Pancreas (tissue), 10 donors: ENCODE measurements around the gene TP53BP1. TPM values are rescaled to one million over a fixed set of nuclear protein-coding genes. Genes with fewer than 3 reads are reported as not detected.

Source experiments
- ATAC-seq, 4 donors: fragments of 200-7000 bp; cut with Tn5 transposase; one replicate each; pipeline versions ENCODE4 v1.8.0 to v1.9.1; 2020; ENCODE audit warnings: mild to moderate bottlenecking in 4 of 4, moderate library complexity in 4 of 4
- DNase-seq, 6 donors: peaks; one replicate each; pipeline ENCODE4 v3.0.0-alpha.2; 2020
- FAIRE-seq: peaks from 2 replicates; lab custom pipeline; 2012; peaks lifted over from hg19 to GRCh38; lab: Jason Lieb, UNC
- H3K27ac ChIP-seq, 4 donors: fragments of 200-600 bp; sonication (generic); 1 replicate in 3 of 4; 2 replicates in 1 of 4; pipeline versions ENCODE4 v1.5.0 to v1.8.0; 2020
- H3K27me3 ChIP-seq, 4 donors: fragments of 200-600 bp; one replicate each; pipeline ENCODE4 v1.8.0; 2021
- H3K36me3 ChIP-seq, 3 donors: fragments of 200-600 bp; sonication (generic) in 1 of 3; one replicate each; pipeline versions ENCODE4 v1.5.0 to v1.8.0; 2020 to 2021
- H3K4me1 ChIP-seq, 3 donors: fragments of 200-600 bp; one replicate each; pipeline ENCODE4 v1.8.0; 2021
- H3K4me3 ChIP-seq, 4 donors: fragments of 200-600 bp; sonication (generic) in 2 of 4; one replicate each; pipeline versions ENCODE4 v1.5.0 to v1.8.0; 2020 to 2021
- H3K9me3 ChIP-seq, 4 donors: fragments of 200-600 bp; one replicate each; pipeline ENCODE4 v1.8.0; 2021
- CTCF ChIP-seq, 4 donors: fragments of 200-600 bp; sonication (generic) in 3 of 4; IDR thresholded peaks; one replicate each; pipeline versions ENCODE4 v1.5.0 to v1.8.0; 2021; ENCODE audit warnings: antibody characterized with exemption in 4 of 4
- WGBS, 2 donors: extraction: QIAGEN DNeasy Blood & Tissue Kit; methylation state at CpG; one replicate each; pipeline ENCODE4 v1.1.7; 2013; 5-methylcytosine and 5-hydroxymethylcytosine counted together
- intact Hi-C, 3 donors: fragments of 100-400 bp; cut with DNase I; formaldehyde crosslinking; loops; one replicate each; pipeline versions ENCODE4 v1.11.1 to v1.14.2; 2022
- polyA plus RNA-seq, 2 donors: library from polyadenylated mRNA; stranded (reverse); fragments of 200-250 nt; gene quantifications; one replicate each; pipeline ENCODE4 v1.2.3, GENCODE V29; 2013
- total RNA-seq, 6 donors: library from RNA; stranded (reverse); fragmentation: NEBNext Ultra II Directional in 4 of 6; extraction: Animal tissue kit (Norgen Biotek cat#: 25700) in 4 of 6; gene quantifications; one replicate each; pipeline versions ENCODE4 v1.2.1 to v1.2.4, GENCODE V29; 2021 to 2023
- donor health status: healthy with polysubstance abuse.
- donor health status: DM: no; HTN: no; CAD: no; lungs with moderate emphysema.
- donor health status: DM: no; HTN: no; CAD: no.
- donor health status: control.
- donor health status: control.
- donor health status: Bipolar disorder and iron deficiency.
- donor health status: DM: yes; HTN: yes; CAD: no.
- donor health status: DM: no; HTN: no; CAD: no.
- donor health status: DM: no; HTN: no; CAD: no.
- donor health status: DM: yes; HTN: yes; CAD: no.

The TP53BP1 gene
- total and polyA plus RNA-seq, 8 donors, result 12.4 to 31.8 (median 15.2) TPM

GRCh38 chr15:43440721-43441281, 52.2 kb downstream of the TP53BP1 start:
- DNase-seq (peak in 2 of 6 donors; percentile 5 to 33), ATAC-seq (peak; percentile 74 to 98 (median 90)), FAIRE-seq (no peak)
- H3K4me3 ChIP-seq, result no peak overlapping the region
- H3K27me3 ChIP-seq, result no peaks in the 10 kb centered on the region
- no peak overlapping the region for H3K27ac ChIP-seq
- intact Hi-C loops, result no loop called here
- H3K4me1 ChIP-seq, result peaks cover 0 to 3% (median 0%) of the 10 kb centered on the region in 3 donors
- 47% methylated on average over 4 of the region's 4 CpGs for WGBS, 2 donors
- peaks cover 0 to 26% (median 5%) of the 10 kb centered on the region in 3 donors for H3K36me3 ChIP-seq
- no peak for TF ChIP-seq CTCF (IDR thresholded peaks at IDR 0.05)
- H3K9me3 ChIP-seq, result no peaks in the 10 kb centered on the region

- Histone ChIP-seq H3K36me3 (peaks cover 0 to 26% (median 5%) of the 10 kb centered on the region in 3 donors), H3K4me3 (no peak overlapping the region), H3K27me3 (no peaks in the 10 kb centered on the region), H3K27ac (no peak overlapping the region), H3K4me1 (peaks cover 0 to 3% (median 0%) of the 10 kb centered on the region in 3 donors), H3K9me3 (no peaks in the 10 kb centered on the region)
- FAIRE-seq (no peak), ATAC-seq (no peak), DNase-seq (no peak)
- WGBS, 2 donors, result 71 to 73% methylated on average over 3 of the region's 3 CpGs
- intact Hi-C loops, result no loop called here
- TF ChIP-seq CTCF (IDR thresholded peaks at IDR 0.05), result no peak
These were observed 53.7 kb downstream of the TP53BP1 start for GRCh38 chr15:43439268-43439667.

- H3K4me1 ChIP-seq, result peaks cover 0 to 3% (median 0%) of the 10 kb centered on the region in 3 donors
- ATAC-seq (no peak), DNase-seq (no peak), FAIRE-seq (no peak)
- TF ChIP-seq CTCF (IDR thresholded peaks at IDR 0.05), result no peak
- H3K9me3 ChIP-seq, result no peaks in the 10 kb centered on the region
- no peak overlapping the region for H3K4me3 ChIP-seq
- no peak overlapping the region for H3K27ac ChIP-seq
- no peaks in the 10 kb centered on the region for H3K27me3 ChIP-seq
- intact Hi-C loops, result no loop called here
- WGBS, 2 donors, result 94 to 95% methylated on average over 7 of the region's 7 CpGs
- peaks cover 0 to 42% (median 10%) of the 10 kb centered on the region in 3 donors for H3K36me3 ChIP-seq
These were observed 56.6 kb downstream of the TP53BP1 start for GRCh38 chr15:43436395-43436794.

- H3K9me3 ChIP-seq, result no peaks in the 10 kb centered on the region
- FAIRE-seq, result no peak
- H3K27me3 ChIP-seq, result no peaks in the 10 kb centered on the region
- DNase-seq, result no peak
- no peak overlapping the region for H3K4me3 ChIP-seq
- no peaks in the 10 kb centered on the region for H3K4me1 ChIP-seq
- H3K36me3 ChIP-seq, result peaks cover 0 to 32% (median 10%) of the 10 kb centered on the region in 3 donors
- ATAC-seq, result no peak
- intact Hi-C loops, result no loop called here
- no peak overlapping the region for H3K27ac ChIP-seq
- no peak for TF ChIP-seq CTCF (IDR thresholded peaks at IDR 0.05)
These were observed 58.5 kb downstream of the TP53BP1 start for GRCh38 chr15:43434446-43434845.

- Histone ChIP-seq H3K4me3 (no peak overlapping the region), H3K9me3 (no peaks in the 10 kb centered on the region), H3K36me3 (peaks cover 0 to 28% (median 10%) of the 10 kb centered on the region in 3 donors), H3K27me3 (no peaks in the 10 kb centered on the region), H3K4me1 (no peaks in the 10 kb centered on the region), H3K27ac (no peak overlapping the region)
- no peak for TF ChIP-seq CTCF (IDR thresholded peaks at IDR 0.05)
- 52 to 57% methylated on average over 3 of the region's 3 CpGs for WGBS, 2 donors
- intact Hi-C loops, result no loop called here
- DNase-seq (no peak), ATAC-seq (no peak), FAIRE-seq (no peak)
These were observed 59.2 kb downstream of the TP53BP1 start for GRCh38 chr15:43433661-43434303.
